Sciatic nerve (tissue), 2 donors: ENCODE results near the gene RASGRP4. TPM values are rescaled to one million over a fixed set of nuclear protein-coding genes. Genes with fewer than 3 reads are reported as not detected.
"Not testable (repeated sequence)": the region's sequence is repeated elsewhere in the genome, so short reads cannot be mapped to it uniquely, and the experiment has no call there.

Experiments
- ATAC-seq: fragments of 200-7000 bp; cut with Tn5 transposase; one replicate; pipeline ENCODE4 v1.9.1; 2020; ENCODE audit warnings: mild to moderate bottlenecking, moderate library complexity
- DNase-seq: peaks from one replicate; pipeline ENCODE4 v3.0.0-alpha.2; 2020; ENCODE audit warnings: low spot score
- intact Hi-C: fragments of 100-400 bp; cut with DNase I; formaldehyde crosslinking; loops from one replicate; pipeline ENCODE4 v1.14.2; 2022
- total RNA-seq: library from RNA; stranded (reverse); fragmentation: NEBNext Ultra II Directional; extraction: Animal tissue kit (Norgen Biotek cat#: 25700); gene quantifications from one replicate; pipeline ENCODE4 v1.2.1, GENCODE V29; 2021
- donor health status: DM: no; HTN: no; CAD: no.
- donor health status: DM: no; HTN: no; CAD: no.

The RASGRP4 gene
- total RNA-seq, 1 donor from 2014 or later = 7.0 TPM

DNA sequence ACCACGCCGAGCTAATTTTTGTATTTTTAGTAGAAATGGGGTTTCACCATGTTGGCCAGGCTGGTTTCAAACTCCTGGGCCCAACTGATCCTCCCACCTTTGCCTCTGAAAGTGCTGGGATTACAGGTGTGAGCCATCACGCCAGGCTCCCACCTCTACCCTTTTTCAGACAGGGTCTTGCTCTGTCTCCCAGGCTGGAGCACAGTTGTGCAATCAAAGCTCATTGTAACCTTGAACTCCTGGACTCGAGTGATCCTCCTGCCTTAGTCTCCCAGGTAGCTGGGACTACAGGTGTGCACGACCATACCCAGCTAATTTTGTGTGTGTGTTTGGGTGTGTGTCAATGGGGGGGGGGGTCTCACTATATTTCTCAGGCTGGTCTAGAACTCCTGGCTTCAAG, 1.7 kb downstream of the RASGRP4 start:
- ATAC-seq = no peak
- intact Hi-C loops = no loop called here

DNA sequence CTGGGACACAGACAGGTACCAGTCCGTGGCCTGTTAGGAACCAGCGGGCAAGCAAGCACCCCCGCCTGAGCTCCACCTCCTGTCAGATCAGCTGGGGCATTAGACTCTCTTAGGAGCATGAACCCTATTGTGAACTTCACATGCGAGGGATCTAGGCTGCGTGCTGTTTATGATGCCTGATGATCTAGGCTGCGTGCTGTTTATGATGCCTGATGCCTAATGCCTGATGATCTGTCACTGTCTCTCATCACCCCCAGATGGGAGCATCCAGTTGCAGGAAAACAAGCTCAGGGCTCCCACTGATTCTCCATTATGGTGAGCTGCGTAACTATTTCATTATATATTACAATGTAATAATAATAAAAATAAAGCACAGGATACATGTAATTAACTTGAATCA, 3.6 kb downstream of the RASGRP4 start:
- DNase-seq (no peak), ATAC-seq (no peak)
- intact Hi-C loops = no loop called here

More for the DNA sequence above, 1.7 kb downstream of the RASGRP4 start:
- DNase-seq = no peak

DNA sequence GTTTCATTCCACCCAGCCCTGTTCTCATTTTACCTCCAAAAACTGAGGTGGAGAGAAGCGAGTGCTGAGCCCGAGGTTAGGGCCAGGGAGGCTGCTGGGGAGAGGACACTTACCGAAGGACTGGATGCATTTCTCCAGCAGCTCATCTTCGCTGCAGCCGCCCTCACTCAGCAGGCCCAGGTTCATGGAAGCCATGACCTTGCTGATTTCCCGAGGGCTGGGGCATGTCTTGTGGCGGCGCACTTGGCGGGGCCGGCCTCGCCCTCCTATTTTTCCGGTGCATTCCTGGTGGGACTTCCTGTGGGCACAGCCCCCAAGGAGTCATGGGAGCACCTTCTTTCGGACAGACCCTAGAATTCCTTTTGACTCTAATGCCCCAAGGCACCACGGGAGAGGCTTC, 4.2 kb downstream of the RASGRP4 start:
- ATAC-seq (no peak), DNase-seq (no peak)
- intact Hi-C loops = no loop called here

DNA sequence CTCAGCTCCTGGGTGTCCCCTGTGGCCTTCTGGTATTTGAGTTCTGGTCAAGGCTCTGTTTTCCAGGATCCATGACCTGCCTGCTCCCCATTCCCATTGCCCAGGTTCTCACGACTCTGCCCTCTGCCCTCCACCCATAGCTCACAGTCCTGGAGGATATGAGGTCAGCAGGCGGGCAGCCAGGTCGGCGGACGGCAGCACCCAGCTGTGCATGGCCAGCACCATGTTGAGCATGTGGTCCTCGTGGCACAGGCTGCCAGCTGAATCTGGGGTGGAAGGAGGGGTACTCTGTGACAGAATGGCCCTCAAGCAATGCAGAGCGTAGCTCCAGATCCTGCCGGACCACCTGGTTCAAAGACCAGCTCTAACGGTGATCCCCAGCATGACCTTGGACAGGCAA, 5.1 kb downstream of the RASGRP4 start:
- DNase-seq (no peak), ATAC-seq (no peak)
- intact Hi-C loops = no loop called here

DNA sequence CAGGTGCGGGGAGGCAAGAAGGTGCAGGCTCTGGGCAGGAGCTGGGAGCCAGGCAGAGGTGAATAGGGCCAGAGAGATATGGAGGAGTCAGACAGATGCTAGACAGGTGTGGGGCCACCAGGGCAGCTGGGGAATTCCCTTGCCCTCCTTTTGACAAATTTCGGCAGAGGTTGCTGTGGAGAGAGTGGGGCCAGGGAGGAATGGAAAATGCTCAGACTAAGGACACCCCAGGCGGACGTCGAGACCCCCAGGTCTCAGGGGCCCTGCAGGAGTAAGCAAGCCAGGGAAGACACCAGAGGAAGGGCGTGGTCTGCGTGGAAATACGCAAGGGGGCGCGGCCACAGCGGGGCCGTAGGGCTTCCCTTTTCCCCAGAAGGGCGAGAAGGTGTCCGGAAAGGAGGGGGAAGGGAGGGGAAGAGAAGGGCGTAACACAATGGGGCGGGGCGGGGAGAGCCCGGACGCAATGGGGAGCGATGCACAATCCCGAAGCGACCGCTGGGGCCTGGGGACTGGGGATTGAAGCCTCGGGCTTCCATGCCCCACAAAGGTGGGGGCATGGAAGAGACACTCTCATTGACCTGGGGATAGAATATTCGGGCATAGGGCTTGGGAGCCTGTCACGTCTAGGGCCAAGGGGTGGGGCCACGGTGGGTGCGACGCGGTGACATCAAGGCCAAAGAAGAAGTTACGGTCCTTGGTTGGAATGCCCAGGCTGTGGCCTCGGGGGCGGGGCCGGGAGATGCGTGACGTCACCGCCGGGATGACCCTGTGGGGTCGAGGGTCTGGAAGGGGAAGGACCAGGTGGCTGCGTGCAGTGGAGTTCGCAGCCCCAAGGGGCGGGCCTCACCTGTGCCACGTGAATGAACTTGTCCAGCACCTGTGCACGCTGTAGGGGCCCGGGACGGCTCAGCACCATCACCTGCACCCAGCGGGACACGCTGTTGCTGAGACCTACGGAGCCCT, 8.2 kb downstream of the RASGRP4 start:
- ATAC-seq (peak; percentile 72), DNase-seq (peak; percentile 72)
- intact Hi-C loops = loop anchor here (10.0 kb wide), 1 partner anchor 107 kb away; no protein-coding TSS in a partner anchor

DNA sequence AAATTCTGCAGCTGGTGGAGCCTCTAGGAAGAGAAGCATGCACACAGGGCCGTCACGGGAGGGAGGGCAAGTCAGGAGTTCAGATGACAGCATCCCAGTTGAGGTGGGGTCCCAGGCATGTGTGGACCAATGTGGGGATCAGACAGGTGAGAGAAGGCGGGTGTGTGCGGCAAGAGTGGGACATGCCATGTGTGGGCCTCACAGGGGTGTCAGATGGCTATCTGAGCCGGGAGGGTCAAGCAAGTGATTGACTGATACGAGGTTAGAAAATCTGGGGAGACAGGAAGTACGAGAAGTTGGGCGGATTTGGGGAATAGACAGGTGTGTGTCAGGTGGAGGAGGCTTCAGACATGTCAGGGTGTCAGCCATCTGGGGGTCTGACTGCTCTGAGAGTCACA, 8.9 kb downstream of the RASGRP4 start:
- intact Hi-C loops = loop anchor here (10.0 kb wide), 1 partner anchor 108 kb away; no protein-coding TSS in a partner anchor
- ATAC-seq (no peak), DNase-seq (no peak)

DNA sequence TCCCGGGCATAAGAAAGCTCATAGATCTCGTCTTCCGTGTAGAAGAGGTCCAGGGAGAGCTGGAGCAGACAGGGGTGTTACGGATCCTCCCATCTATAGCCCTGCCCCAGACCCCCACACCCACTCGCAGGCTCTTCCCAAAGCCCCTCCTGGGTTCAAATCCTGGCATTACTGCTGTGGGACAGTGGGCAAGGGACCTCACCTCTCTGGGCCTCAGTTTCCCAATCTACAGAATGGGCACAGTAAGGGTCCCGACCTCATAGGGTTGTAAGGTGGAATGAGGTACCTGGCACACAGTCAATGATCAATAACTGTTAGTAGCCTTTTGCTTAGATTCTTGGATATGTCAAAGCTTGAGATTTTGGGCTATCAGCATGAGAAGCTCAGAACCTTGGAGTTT, 12.6 kb downstream of the RASGRP4 start:
- DNase-seq (no peak), ATAC-seq (no peak)
- intact Hi-C loops = loop anchor here (10.0 kb wide), 1 partner anchor 111 kb away; no protein-coding TSS in a partner anchor

DNA sequence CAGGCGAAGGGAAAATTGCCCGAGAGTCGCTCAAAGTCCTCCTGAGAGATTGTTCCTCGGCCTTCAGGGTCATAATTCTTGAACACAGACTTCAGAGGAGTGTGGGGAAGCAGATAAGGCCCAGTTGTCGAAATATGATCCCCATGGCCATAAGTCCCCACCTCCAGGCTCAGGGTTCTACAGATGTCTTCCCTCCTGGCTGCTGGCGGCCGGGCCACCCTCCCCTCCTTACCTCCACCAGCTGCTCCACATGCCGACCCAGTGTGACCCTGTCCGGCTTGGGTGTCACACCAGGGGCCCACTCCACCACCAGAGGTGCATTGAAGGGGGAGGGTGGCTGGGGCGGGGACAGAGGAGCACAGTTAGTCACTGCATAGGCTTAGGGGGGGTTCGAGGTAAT, 13.1 kb downstream of the RASGRP4 start:
- no peak for DNase-seq
- intact Hi-C loops = loop anchor here (10.0 kb wide), 1 partner anchor 112 kb away; no protein-coding TSS in a partner anchor
- no peak for ATAC-seq

DNA sequence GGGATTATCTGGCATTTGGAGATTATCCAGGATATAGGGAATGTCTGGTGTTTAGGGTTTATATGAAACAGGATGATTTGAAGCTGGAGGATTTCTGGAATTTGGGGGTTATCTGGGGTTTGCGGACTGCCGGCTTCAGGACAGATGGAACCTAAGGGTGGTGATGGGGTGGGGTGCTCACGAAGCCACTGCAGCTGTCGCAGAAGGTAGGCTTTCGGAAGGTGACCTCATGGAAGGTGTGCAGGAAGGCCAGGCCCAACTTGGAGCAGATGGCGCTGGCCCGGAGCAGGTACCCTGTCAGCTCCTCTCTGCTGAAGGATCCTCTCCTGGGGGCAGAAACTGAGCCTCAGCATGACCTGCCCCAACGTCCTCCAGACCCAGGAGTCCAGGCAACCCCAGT, 13.5 kb downstream of the RASGRP4 start:
- ATAC-seq = no peak
- intact Hi-C loops = loop anchor here (10.0 kb wide), 1 partner anchor 112 kb away; no protein-coding TSS in a partner anchor
- no peak for DNase-seq

DNA sequence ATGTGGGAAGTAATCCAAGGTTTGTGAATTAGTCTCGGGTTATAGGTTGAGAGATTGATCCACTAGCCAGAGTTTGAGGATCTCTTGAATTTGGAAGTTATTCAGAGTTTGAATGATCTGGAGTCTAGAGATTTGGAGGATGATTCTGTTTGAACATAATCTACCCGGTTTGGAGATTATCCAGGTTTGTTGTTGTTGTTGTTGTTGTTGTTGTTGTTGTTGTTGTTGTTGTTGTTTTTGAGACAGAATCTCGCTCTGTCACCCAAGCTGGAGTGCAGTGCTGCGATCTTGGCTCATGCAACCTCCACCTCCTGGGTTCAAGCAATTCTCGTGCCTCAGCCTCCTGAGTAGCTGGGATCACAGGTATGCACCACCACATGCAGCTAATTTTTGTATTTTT, 14.1 kb downstream of the RASGRP4 start:
- not testable (repeated sequence) for ATAC-seq, DNase-seq
- intact Hi-C loops = loop anchor here (10.0 kb wide), 1 partner anchor 113 kb away; no protein-coding TSS in a partner anchor

DNA sequence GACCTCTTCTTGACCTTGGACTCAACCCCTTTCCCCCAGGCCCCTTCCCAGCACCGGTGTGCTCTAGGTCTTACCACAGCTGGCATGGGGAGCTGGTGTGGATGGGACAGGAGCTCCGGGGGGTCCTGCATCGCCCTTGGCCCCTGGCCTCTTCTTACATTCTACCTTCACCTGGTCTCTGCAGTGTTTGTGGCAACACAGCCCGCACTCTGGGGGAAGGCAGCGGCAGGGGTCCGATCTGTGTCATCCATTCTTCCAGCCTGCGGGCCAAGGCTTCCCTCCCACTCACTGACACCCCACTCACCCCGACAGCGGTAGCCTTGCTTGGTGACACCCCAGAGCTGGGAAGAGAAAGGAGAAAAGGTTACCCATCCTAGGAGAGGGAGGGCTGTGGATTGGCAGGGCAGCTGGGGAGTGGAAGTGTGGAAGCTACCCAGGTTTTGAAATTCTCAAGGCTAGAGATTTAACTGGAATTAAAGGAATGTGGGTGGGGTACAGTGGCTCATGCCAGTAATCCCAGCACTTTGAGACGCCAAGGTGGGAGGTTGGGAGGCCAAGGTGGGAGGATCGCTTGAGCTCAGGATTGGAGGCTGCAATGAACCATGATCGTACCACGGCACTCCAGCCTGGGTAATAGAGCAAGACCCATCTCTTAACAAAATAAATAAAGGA, 14.8 kb downstream of the RASGRP4 start:
- DNase-seq = no peak
- intact Hi-C loops = loop anchor here (10.0 kb wide), 1 partner anchor 114 kb away; no protein-coding TSS in a partner anchor
- ATAC-seq = no peak

DNA sequence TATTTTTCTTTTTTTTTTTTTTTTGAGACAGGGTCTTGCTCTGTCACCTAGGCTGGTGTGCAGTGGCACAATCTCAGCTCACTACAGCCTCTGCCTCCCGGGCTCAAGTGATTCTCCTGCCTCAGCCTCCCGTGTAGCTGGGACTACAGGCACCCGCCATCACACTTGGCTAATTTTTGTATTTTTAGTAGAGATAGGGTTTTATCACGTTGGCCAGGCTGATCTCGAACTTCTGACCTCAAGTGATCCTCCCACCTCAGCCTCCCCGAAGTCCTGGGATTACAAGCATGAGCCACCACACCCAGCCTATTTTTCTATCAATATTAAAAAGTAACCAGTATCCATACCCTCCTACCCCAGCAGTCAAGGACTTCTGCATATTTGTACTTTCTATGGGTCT, 15.6 kb downstream of the RASGRP4 start:
- not testable (repeated sequence) for DNase-seq, ATAC-seq
- intact Hi-C loops = loop anchor here (10.0 kb wide), 1 partner anchor 114 kb away; no protein-coding TSS in a partner anchor

DNA sequence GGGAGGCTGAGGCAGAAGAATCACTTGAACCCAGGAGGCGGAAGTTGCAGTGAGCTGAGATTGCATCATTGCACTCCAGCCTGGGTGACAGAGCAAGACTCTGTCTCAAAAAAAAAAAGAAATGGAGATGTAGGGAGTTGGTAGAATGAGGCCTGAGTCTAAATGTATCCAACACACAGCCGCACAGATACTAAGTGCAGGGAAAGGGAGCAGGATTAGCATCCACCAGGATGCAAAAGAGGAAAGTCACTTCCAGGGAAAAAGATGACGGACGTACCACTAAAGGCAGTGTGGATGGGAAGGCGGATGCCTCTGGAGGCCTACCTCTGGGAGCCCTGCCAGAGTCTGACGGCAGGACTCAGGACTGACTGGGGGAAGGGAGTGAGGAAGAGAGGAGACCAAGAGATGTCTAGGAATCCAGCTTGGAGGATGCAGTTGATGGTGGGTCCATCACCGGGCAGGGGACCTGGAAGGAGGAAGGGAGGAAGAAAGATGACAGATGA, 16.3 kb downstream of the RASGRP4 start:
- DNase-seq = no peak
- peak; percentile 84 for ATAC-seq
- intact Hi-C loops = loop anchor here (10.0 kb wide), 2 partner anchors 115 to 225 kb away; no protein-coding TSS in a partner anchor

DNA sequence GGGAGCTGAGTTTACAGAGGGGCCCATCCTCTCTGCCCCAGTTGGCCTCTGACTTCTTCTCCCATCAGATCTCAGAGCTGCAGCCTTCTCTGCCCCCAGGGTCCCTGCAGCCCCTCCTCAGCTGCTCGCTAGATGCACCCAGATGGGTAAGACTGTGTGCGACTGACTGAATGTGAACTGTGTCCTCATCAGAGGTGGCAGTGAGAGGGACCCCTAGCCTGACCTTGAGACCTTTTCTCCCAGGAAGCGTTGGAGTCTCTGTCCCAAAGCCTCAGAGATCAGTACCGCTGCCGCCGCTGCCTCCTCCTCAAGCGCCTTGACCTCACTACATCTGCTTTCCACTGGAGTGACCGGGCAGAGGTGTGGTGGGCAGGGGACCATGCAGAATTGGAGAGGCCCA, 20.7 kb downstream of the RASGRP4 start:
- DNase-seq = no peak
- ATAC-seq = no peak
- intact Hi-C loops = loop anchor here (10.0 kb wide), 1 partner anchor 230 kb away; no protein-coding TSS in a partner anchor

DNA sequence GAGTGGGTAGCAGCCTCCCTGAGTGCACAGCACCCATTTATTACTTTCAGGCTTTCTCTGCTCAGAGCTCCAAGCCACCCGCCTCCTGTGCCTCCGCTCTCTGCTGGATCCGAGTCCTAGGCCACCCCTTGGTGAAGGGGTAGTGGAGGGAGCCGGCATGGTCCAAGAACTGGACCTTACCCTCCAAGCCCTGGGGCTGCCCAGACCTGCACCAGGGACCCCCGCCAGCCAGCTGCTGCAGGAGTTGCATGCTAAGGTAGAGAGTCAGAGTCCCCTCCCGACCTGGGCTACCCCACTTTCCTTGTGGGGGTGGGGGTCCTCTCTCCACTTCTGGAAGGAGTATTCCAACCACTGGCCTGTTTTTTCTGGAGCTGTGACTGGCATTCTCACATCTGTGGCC, 21.2 kb downstream of the RASGRP4 start:
- DNase-seq (no peak), ATAC-seq (no peak)
- intact Hi-C loops = loop anchor here (10.0 kb wide), 1 partner anchor 230 kb away; no protein-coding TSS in a partner anchor

DNA sequence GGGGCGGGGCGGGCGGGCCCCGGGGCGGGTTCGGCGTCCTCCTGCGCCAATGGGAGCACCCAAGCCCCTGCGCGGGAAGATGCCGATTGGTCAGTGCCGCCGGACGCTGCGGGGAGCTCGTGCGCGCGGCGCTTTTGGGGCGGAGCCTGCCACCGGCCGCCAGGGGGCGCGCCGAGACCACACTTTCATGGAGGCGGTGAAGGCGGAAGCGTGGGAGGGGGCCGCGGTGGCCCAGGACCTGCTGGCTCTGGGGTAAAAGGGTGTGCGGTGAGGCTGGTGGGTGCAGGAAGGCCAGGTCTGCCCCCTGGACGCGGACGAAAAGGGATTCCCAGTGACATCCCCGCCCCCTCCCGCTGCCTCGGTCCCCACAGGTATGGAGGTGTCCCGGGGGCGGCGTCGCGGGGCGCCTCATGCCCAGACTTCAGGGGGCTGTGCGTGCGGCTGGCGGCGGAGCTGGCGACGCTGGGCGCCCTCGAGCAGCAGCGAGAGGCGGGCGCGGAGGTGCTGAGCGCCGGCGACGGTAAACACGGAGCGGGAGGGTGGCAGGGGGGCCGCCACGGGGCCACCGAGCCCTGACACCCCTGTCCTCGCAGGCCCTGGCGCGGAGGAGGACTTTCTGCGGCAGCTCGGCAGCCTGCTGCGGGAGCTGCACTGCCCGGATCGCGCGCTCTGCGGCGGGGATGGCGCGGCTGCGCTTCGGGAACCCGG, 22.9 kb downstream of the RASGRP4 start, which contains the start of gene FAM98C:
Gene FAM98C (plus strand): TSS at position 127 of the 708 bp plus-strand sequence. CDS start 61 bp downstream, at position 188.
- ATAC-seq (peak; percentile 99), DNase-seq (peak; percentile 97)
- intact Hi-C loops = loop anchor here (10.0 kb wide), 1 partner anchor 232 kb away; no protein-coding TSS in a partner anchor

DNA sequence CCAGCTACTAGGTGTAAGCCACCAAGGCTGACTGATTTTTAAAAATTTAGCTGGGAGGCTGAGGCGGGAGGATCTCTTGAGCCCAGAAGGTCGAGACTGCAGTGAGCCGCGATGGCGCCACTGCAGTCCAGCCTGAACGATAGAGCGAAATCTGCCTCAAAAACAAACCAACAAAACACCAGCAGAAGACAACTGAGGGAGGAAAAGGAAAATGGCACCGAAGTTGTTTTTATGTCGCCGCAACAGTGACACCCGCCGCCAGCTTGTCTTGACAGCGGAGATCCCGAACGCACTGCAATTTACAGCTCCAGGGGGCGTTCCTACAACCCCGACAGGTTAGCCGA, 23.4 kb downstream of the RASGRP4 start:
- intact Hi-C loops = loop anchor here (10.0 kb wide), 1 partner anchor 232 kb away; no protein-coding TSS in a partner anchor
- DNase-seq = no peak
- ATAC-seq = no peak

DNA sequence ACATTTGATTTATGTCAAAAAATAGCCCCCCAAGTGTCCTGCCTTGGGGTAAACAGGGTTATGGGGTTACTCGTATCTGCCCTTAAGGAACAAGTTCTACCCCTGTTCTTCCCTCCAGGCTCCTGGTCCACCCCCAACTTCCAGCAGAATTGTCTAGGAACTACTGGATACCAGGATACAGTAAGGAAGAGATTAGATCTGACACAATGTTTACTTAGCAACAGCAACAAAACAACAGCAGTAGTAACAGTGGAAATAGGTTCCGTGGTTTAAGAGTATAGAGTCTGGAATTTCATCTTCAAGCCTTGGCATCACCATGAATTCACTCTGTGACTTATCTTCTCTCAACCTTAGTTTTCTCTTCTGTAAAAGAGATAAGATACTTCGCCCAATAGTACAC, 24.9 kb downstream of the RASGRP4 start:
- intact Hi-C loops = loop anchor here (10.0 kb wide), 1 partner anchor 234 kb away; no protein-coding TSS in a partner anchor
- DNase-seq (no peak), ATAC-seq (no peak)
